Measurements from ENCODE around the gene RIMBP2. TPM values are rescaled to one million over a fixed set of nuclear protein-coding genes. Genes with fewer than 3 reads are reported as not detected.

Gene RIMBP2
- total RNA-seq, 1 donor from 2014 or later, result not detected

- no peak overlapping the region for H3K4me3 ChIP-seq
Observed at GRCh38 chr12:130462558-130463274, 253.4 kb downstream of the RIMBP2 start.

GRCh38 chr12:130461839-130462557 is 254.1 kb downstream of the RIMBP2 start:
- TF ChIP-seq CTCF (IDR thresholded peaks at IDR 0.05; ENCODE audit: borderline replicate concordance), result no peak

More at GRCh38 chr12:130462558-130463274, 253.4 kb downstream of the RIMBP2 start:
- Histone ChIP-seq H3K27me3 (ENCODE audit: low read depth) (peaks cover 64% of the 10 kb centered on the region), H3K4me1 (no peaks in the 10 kb centered on the region), H3K9me3 (replicated peaks) (peaks cover 12% of the 10 kb centered on the region), H3K27ac (replicated peaks) (no peak overlapping the region), H3K36me3 (no peaks in the 10 kb centered on the region)
- intact Hi-C loops (cut with micrococcal nuclease), result no loop called here
- no peak for TF ChIP-seq CTCF (IDR thresholded peaks at IDR 0.05; ENCODE audit: borderline replicate concordance)
- DNase-seq, result no peak

GRCh38 chr12:130461447-130461815 is 254.7 kb downstream of the RIMBP2 start:
- Histone ChIP-seq H3K27ac (replicated peaks) (no peak overlapping the region), H3K9me3 (replicated peaks) (no peaks in the 10 kb centered on the region), H3K4me3 (no peak overlapping the region), H3K4me1 (no peaks in the 10 kb centered on the region), H3K27me3 (ENCODE audit: low read depth) (peaks cover 51% of the 10 kb centered on the region), H3K36me3 (no peaks in the 10 kb centered on the region)
- TF ChIP-seq CTCF (IDR thresholded peaks at IDR 0.05; ENCODE audit: borderline replicate concordance), result no peak
- no peak for DNase-seq
- intact Hi-C loops (cut with micrococcal nuclease), result no loop called here

More at GRCh38 chr12:130461839-130462557, 254.1 kb downstream of the RIMBP2 start:
- peaks cover 57% of the 10 kb centered on the region for H3K27me3 ChIP-seq (ENCODE audit: low read depth)
- DNase-seq, result no peak
- no peak overlapping the region for H3K4me3 ChIP-seq
- intact Hi-C loops (cut with micrococcal nuclease), result no loop called here
- H3K36me3 ChIP-seq, result no peaks in the 10 kb centered on the region
- H3K9me3 ChIP-seq (replicated peaks), result peaks cover 5% of the 10 kb centered on the region
- H3K27ac ChIP-seq (replicated peaks), result no peak overlapping the region
- H3K4me1 ChIP-seq, result no peaks in the 10 kb centered on the region

- H3K9me3 ChIP-seq (replicated peaks), result no peaks in the 10 kb centered on the region
- H3K27me3 ChIP-seq (ENCODE audit: low read depth), result peaks cover 49% of the 10 kb centered on the region
- intact Hi-C loops (cut with micrococcal nuclease), result no loop called here
- no peaks in the 10 kb centered on the region for H3K36me3 ChIP-seq
- no peaks in the 10 kb centered on the region for H3K4me1 ChIP-seq
- no peak overlapping the region for H3K4me3 ChIP-seq
- DNase-seq, result no peak
- TF ChIP-seq CTCF (IDR thresholded peaks at IDR 0.05; ENCODE audit: borderline replicate concordance), result no peak
- H3K27ac ChIP-seq (replicated peaks), result no peak overlapping the region
Observed at GRCh38 chr12:130460611-130461446, 255.3 kb downstream of the RIMBP2 start.

GRCh38 chr12:130459916-130460315 is 256.2 kb downstream of the RIMBP2 start:
- no peaks in the 10 kb centered on the region for H3K4me1 ChIP-seq
- H3K4me3 ChIP-seq, result no peak overlapping the region
- H3K9me3 ChIP-seq (replicated peaks), result no peaks in the 10 kb centered on the region
- H3K27ac ChIP-seq (replicated peaks), result no peak overlapping the region
- peaks cover 46% of the 10 kb centered on the region for H3K27me3 ChIP-seq (ENCODE audit: low read depth)
- H3K36me3 ChIP-seq, result no peaks in the 10 kb centered on the region
- no peak for TF ChIP-seq CTCF (IDR thresholded peaks at IDR 0.05; ENCODE audit: borderline replicate concordance)
- no peak for DNase-seq
- intact Hi-C loops (cut with micrococcal nuclease), result no loop called here

Data from left ventricle myocardium inferior (tissue), 1 donor.